ENCODE results near the gene NSD2. TPM values are rescaled to one million over a fixed set of nuclear protein-coding genes. Genes with fewer than 3 reads are reported as not detected.
"Not testable (repeated sequence)": the region's sequence is repeated elsewhere in the genome, so short reads cannot be mapped to it uniquely, and the experiment has no call there.

Gene NSD2
- total and polyA plus RNA-seq, 3 donors from 2014 or later: 108 to 144 (median 124) TPM

- 56 to 82% methylated on average over 9 to 21 of the region's 21 CpGs for WGBS, 2 donors
- intact Hi-C loops (cut with DNase I; ENCODE audit: low total_unique reads): no loop called here
- Histone ChIP-seq H3K27ac (peak overlapping the region; percentile 71 to 76), H3K4me3 (no peak overlapping the region), H3K36me3 (ENCODE audit: low read depth, missing control alignments) (no peaks in the 10 kb centered on the region), H3K4me1 (peaks cover 8% of the 10 kb centered on the region), H3K9me3 (no peaks in the 10 kb centered on the region), H3K27me3 (no peaks in the 10 kb centered on the region)
- no peak for DNase-seq
- TF ChIP-seq POLR2A (IDR thresholded peaks at IDR 0.05): no peak
- TF ChIP-seq CTCF (IDR thresholded peaks at IDR 0.05): no peak
Measured at GRCh38 chr4:1834047-1834775, 37.0 kb upstream of the NSD2 start.

GRCh38 chr4:1835836-1836235 is 35.4 kb upstream of the NSD2 start:
- H3K36me3 ChIP-seq (ENCODE audit: low read depth, missing control alignments); H3K4me1 ChIP-seq; H3K27me3 ChIP-seq; H3K9me3 ChIP-seq; DNase-seq; H3K4me3 ChIP-seq; intact Hi-C loops (cut with DNase I; ENCODE audit: low total_unique reads): not testable (repeated sequence)
- WGBS, 2 donors: 96 to 97% methylated on average over 8 of the region's 8 CpGs
- H3K27ac ChIP-seq: peak overlapping the region in 1 of 2 donors; percentile 71

GRCh38 chr4:1836650-1837049 is 34.5 kb upstream of the NSD2 start:
- TF ChIP-seq CTCF (IDR thresholded peaks at IDR 0.05) (no peak), POLR2A (IDR thresholded peaks at IDR 0.05) (no peak)
- Histone ChIP-seq H3K4me1 (peaks cover 13% of the 10 kb centered on the region), H3K27me3 (no peaks in the 10 kb centered on the region), H3K27ac (no peak overlapping the region), H3K4me3 (no peak overlapping the region), H3K36me3 (ENCODE audit: low read depth, missing control alignments) (no peaks in the 10 kb centered on the region), H3K9me3 (no peaks in the 10 kb centered on the region)
- 92 to 94% methylated on average over 7 of the region's 7 CpGs for WGBS, 2 donors
- no peak for DNase-seq
- intact Hi-C loops (cut with DNase I; ENCODE audit: low total_unique reads): no loop called here

GRCh38 chr4:1837069-1837468 is 34.1 kb upstream of the NSD2 start:
- Histone ChIP-seq H3K36me3 (ENCODE audit: low read depth, missing control alignments) (no peaks in the 10 kb centered on the region), H3K27ac (no peak overlapping the region), H3K27me3 (no peaks in the 10 kb centered on the region), H3K9me3 (no peaks in the 10 kb centered on the region), H3K4me1 (peaks cover 17% of the 10 kb centered on the region), H3K4me3 (no peak overlapping the region)
- TF ChIP-seq POLR2A (IDR thresholded peaks at IDR 0.05): no peak
- TF ChIP-seq CTCF (IDR thresholded peaks at IDR 0.05): no peak
- DNase-seq: no peak
- intact Hi-C loops (cut with DNase I; ENCODE audit: low total_unique reads): no loop called here
- 90 to 92% methylated on average over 10 of the region's 10 CpGs for WGBS, 2 donors

- Histone ChIP-seq H3K27ac (no peak overlapping the region), H3K27me3 (no peaks in the 10 kb centered on the region), H3K36me3 (ENCODE audit: low read depth, missing control alignments) (no peaks in the 10 kb centered on the region), H3K4me3 (no peak overlapping the region), H3K9me3 (no peaks in the 10 kb centered on the region), H3K4me1 (peaks cover 34% of the 10 kb centered on the region)
- intact Hi-C loops (cut with DNase I; ENCODE audit: low total_unique reads): no loop called here
- no peak for DNase-seq
- no peak for TF ChIP-seq CTCF (IDR thresholded peaks at IDR 0.05)
- no peak for TF ChIP-seq POLR2A (IDR thresholded peaks at IDR 0.05)
- WGBS, 2 donors: 90 to 92% methylated on average over 7 of the region's 7 CpGs
Measured at GRCh38 chr4:1839282-1839681, 31.9 kb upstream of the NSD2 start.

All from testis (tissue), 3 donors.